ENCODE data around the gene TSR1.

Gene TSR1

GRCh38 chr17:2275722-2276121, 60.5 kb downstream of the TSR1 start:
- no peak for DNase-seq

- DNase-seq, result no peak
Measured at GRCh38 chr17:2274414-2274813, 61.8 kb downstream of the TSR1 start.
